HEK293 (cell line): ENCODE measurements around the gene FADS3.

ENCODE experiments used
- CTCF ChIA-PET: fragments of 350-600 bp; formaldehyde crosslinking; extraction: SDS; loops from one replicate; lab custom pipeline; 2021; ENCODE audit warnings: antibody characterized with exemption; lab: Yijun Ruan, JAX
- POLR2A ChIA-PET: fragments of 300-600 bp; formaldehyde crosslinking; extraction: SDS; loops from one replicate; lab custom pipeline; 2020; ENCODE audit warnings: antibody characterized with exemption, inconsistent platforms; lab: Yijun Ruan, JAX
- H3K27ac ChIP-seq: fragments of 200-500 bp; sonication (Bioruptor generic); 2 replicates; pipeline ENCODE4 v1.5.1; 2014; ENCODE audit warnings: low read depth, low read length, control low read depth, inconsistent platforms; ENCODE audit errors: extremely low read depth
- H3K36me3 ChIP-seq, 2 experiments: fragments of 200-500 bp in 1 of 2; sonication (Bioruptor generic) in 1 of 2; 1 replicate in 1 of 2; 2 replicates in 1 of 2; pipeline ENCODE4 v1.5.1; 2014 to 2017; ENCODE audit warnings: inconsistent platforms in 2 of 2, low read length in 2 of 2; ENCODE audit not compliant: control insufficient read depth in 2 of 2, insufficient read depth in 1 of 2
- H3K4me1 ChIP-seq: fragments of 200-500 bp; sonication (Bioruptor generic); 2 replicates; pipeline ENCODE4 v1.5.1; 2014; ENCODE audit warnings: mild to moderate bottlenecking, low read length, inconsistent platforms; ENCODE audit not compliant: control insufficient read depth, insufficient read depth
- H3K4me3 ChIP-seq: 2 replicates; pipeline ENCODE4 v1.5.1; 2011; ENCODE audit warnings: low read depth, mild to moderate bottlenecking, control low read depth, low read length, moderate library complexity
- H3K9me3 ChIP-seq: fragments of 200-500 bp; sonication (Bioruptor generic); 2 replicates; pipeline ENCODE4 v1.5.1; 2014; ENCODE audit warnings: low read depth, low read length, inconsistent platforms; ENCODE audit not compliant: control insufficient read depth, insufficient read depth
- CTCF ChIP-seq: fragments of 450-650 bp; formaldehyde crosslinking; IDR thresholded peaks from 2 replicates; pipeline ENCODE4 v1.5.1; 2016; ENCODE audit warnings: missing biosample characterization, missing genetic modification characterization
- KLF7 ChIP-seq: fragments of 450-650 bp; formaldehyde crosslinking; IDR thresholded peaks from 2 replicates; pipeline ENCODE4 v1.5.1; 2016; ENCODE audit warnings: missing biosample characterization, missing genetic modification characterization, borderline replicate concordance
- PATZ1 ChIP-seq: fragments of 450-650 bp; formaldehyde crosslinking; IDR thresholded peaks from 2 replicates; pipeline ENCODE4 v1.5.1; 2016; ENCODE audit warnings: missing biosample characterization, missing genetic modification characterization
- ZBTB10 ChIP-seq: fragments of 450-650 bp; formaldehyde crosslinking; IDR thresholded peaks from 2 replicates; pipeline ENCODE4 v1.5.1; 2016; ENCODE audit warnings: missing biosample characterization, missing genetic modification characterization
- ZBTB48 ChIP-seq: fragments of 450-650 bp; formaldehyde crosslinking; IDR thresholded peaks from 2 replicates; pipeline ENCODE4 v1.5.1; 2016; ENCODE audit warnings: missing biosample characterization, missing genetic modification characterization
- ZNF266 ChIP-seq: fragments of 450-650 bp; formaldehyde crosslinking; IDR thresholded peaks from 2 replicates; pipeline ENCODE4 v1.5.1; 2016; ENCODE audit warnings: missing biosample characterization, missing genetic modification characterization, low read depth
- ZNF518A ChIP-seq: fragments of 450-650 bp; formaldehyde crosslinking; conservative IDR thresholded peaks from 2 replicates; pipeline ENCODE4 v1.5.1; 2016; ENCODE audit warnings: low read depth, missing biosample characterization, missing genetic modification characterization
- ZNF521 ChIP-seq: fragments of 450-650 bp; formaldehyde crosslinking; IDR thresholded peaks from 2 replicates; pipeline ENCODE4 v1.5.1; 2017; ENCODE audit warnings: missing biosample characterization, mild to moderate bottlenecking, missing genetic modification characterization
- ZNF558 ChIP-seq: fragments of 450-650 bp; formaldehyde crosslinking; IDR thresholded peaks from 2 replicates; pipeline ENCODE4 v1.5.1; 2016; ENCODE audit warnings: missing biosample characterization, missing genetic modification characterization
- ZNF639 ChIP-seq: fragments of 450-650 bp; formaldehyde crosslinking; IDR thresholded peaks from 2 replicates; pipeline ENCODE4 v1.5.1; 2016; ENCODE audit warnings: missing biosample characterization, missing genetic modification characterization
- ZNF704 ChIP-seq: fragments of 450-650 bp; formaldehyde crosslinking; IDR thresholded peaks from 2 replicates; pipeline ENCODE4 v1.5.1; 2016; ENCODE audit warnings: missing biosample characterization, missing genetic modification characterization

FADS3 gene

GRCh38 chr11:61930933-61931332 is 39.6 kb upstream of the FADS3 start:
- H3K27ac ChIP-seq = no peak overlapping the region
- CTCF ChIA-PET = interaction anchor here (0.7 to 9.8 kb wide), 4 partner anchors 16 to 152 kb away, joined by 3 to 88 read pairs (median 4); no protein-coding TSS in a partner anchor
- no peaks in the 10 kb centered on the region for H3K4me1 ChIP-seq
- H3K4me3 ChIP-seq = no peak overlapping the region
- POLR2A ChIA-PET = no interaction called here
- H3K36me3 ChIP-seq = no peaks in the 10 kb centered on the region
- H3K9me3 ChIP-seq = no peaks in the 10 kb centered on the region
- no peak for TF ChIP-seq ZBTB48 (tag by site-specific recombination)
- no peak for TF ChIP-seq KLF7 (tag by site-specific recombination)
- no peak for TF ChIP-seq ZNF558 (tag by site-specific recombination)
- no peak for TF ChIP-seq ZNF704
- no peak for TF ChIP-seq ZNF518A

- no peaks in the 10 kb centered on the region for H3K9me3 ChIP-seq
- TF ChIP-seq CTCF (tag by site-specific recombination) (no peak), ZNF639 (tag by site-specific recombination) (no peak), ZNF266 (tag by site-specific recombination) (no peak), PATZ1 (tag by site-specific recombination) (no peak), ZBTB10 (tag by site-specific recombination) (no peak), ZNF521 (no peak)
- TF ChIP-seq, all 188 proteins: peak for 0
- Histone ChIP-seq H3K27ac (no peak overlapping the region), H3K4me1 (no peaks in the 10 kb centered on the region), H3K4me3 (no peak overlapping the region), H3K36me3 (no peaks in the 10 kb centered on the region)
- POLR2A ChIA-PET = interaction anchor here (0.7 to 0.8 kb wide), 2 partner anchors 17 to 54 kb away, joined by 3 read pairs; no protein-coding TSS in a partner anchor
- CTCF ChIA-PET = interaction anchor here (0.6 to 9.8 kb wide), 7 partner anchors 16 to 166 kb away, joined by 3 to 88 read pairs (median 4); no protein-coding TSS in a partner anchor
These were observed 37.3 kb upstream of the FADS3 start for GRCh38 chr11:61928606-61929005.
